ENCODE data around the gene PDLIM7. TPM values are rescaled to one million over a fixed set of nuclear protein-coding genes. Genes with fewer than 3 reads are reported as not detected.

PDLIM7 gene
- total and polyA plus RNA-seq, 2 experiments from 2014 or later = 165 to 537 TPM

GRCh38 chr5:177475563-177476427 is 21.6 kb downstream of the PDLIM7 start:
- Histone ChIP-seq H3K36me3 (peaks cover 3% of the 10 kb centered on the region), H3K4me3 (no peak overlapping the region), H3K27ac (no peak overlapping the region), H3K27me3 (no peaks in the 10 kb centered on the region), H3K4me1 (ENCODE audit: low read depth) (peaks cover 17% of the 10 kb centered on the region), H3K9me3 (ENCODE audit: low read depth) (no peaks in the 10 kb centered on the region)
- DNase-seq (ENCODE audit: low read depth in 1 of 2, low spot score in 1 of 2) = no peak
- TF ChIP-seq, protein P1, sequence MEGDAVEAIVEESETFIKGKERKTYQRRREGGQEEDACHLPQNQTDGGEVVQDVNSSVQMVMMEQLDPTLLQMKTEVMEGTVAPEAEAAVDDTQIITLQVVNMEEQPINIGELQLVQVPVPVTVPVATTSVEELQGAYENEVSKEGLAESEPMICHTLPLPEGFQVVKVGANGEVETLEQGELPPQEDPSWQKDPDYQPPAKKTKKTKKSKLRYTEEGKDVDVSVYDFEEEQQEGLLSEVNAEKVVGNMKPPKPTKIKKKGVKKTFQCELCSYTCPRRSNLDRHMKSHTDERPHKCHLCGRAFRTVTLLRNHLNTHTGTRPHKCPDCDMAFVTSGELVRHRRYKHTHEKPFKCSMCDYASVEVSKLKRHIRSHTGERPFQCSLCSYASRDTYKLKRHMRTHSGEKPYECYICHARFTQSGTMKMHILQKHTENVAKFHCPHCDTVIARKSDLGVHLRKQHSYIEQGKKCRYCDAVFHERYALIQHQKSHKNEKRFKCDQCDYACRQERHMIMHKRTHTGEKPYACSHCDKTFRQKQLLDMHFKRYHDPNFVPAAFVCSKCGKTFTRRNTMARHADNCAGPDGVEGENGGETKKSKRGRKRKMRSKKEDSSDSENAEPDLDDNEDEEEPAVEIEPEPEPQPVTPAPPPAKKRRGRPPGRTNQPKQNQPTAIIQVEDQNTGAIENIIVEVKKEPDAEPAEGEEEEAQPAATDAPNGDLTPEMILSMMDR (IDR thresholded peaks at IDR 0.05; ENCODE audit: low read depth, low read length) = no peak

DNA sequence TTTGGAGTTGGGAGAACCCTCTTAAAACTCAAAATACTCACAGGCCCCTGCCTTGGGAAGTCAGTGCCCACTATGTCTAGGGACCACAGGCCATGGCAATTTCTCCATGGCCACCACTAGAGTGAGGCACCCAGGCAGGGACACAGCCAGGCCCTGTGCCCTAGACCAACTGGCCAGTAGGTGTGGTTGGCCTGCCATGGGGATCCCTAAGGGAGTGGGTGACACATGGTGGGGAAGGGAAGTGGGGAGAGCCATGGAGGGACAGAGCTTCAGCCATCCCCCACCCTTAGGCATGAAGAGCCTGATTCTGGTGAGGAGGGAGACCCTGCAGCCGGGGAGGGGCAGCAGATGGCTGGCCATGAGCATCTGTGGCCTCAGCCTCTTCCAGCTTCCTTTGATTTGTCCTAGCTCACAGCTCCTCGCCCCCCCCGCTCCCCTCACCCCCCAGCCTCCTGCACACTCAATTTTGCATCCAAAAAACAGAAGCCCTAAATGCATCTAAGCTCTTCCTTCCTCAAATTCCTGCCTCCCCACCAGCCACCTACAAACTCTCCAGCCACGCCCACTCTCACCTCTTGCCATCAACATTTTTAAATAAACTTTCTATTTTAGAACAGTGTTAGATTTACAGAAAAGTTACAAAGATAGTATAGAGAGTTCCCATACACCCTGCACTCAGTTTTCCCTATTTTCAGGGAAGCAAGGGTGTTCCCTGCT is 22.4 kb downstream of the PDLIM7 start:
- Histone ChIP-seq H3K36me3 (peaks cover 3% of the 10 kb centered on the region), H3K4me1 (ENCODE audit: low read depth) (peaks cover 15% of the 10 kb centered on the region), H3K27ac (no peak overlapping the region), H3K9me3 (ENCODE audit: low read depth) (no peaks in the 10 kb centered on the region), H3K27me3 (no peaks in the 10 kb centered on the region), H3K4me3 (no peak overlapping the region)
- DNase-seq (ENCODE audit: low read depth in 1 of 2, low spot score in 1 of 2) = no peak
- TF ChIP-seq, protein P1 (IDR thresholded peaks at IDR 0.05; ENCODE audit: low read depth, low read length) = no peak

DNA sequence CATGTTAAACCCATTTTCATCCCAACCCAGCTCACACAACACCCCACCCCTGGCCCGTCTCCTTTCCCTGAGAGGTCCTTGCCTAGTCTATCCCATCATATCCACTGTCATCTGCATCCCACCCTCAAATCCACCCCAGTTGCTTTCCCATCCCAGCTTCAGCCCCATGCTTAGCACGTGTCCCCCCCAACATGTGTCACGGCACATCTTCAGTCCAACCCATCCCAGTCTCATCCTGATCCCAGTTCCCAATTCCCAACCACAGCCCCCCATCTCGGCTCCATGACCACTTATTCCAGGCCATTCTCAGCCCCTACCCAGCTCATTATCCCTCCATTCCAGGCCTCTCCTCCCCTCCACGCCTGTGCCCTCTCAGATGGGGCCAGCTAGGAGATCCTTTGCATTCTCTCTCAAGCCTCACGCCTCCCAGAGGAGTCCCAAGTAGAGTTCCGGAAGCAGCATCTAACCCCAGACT is 23.4 kb downstream of the PDLIM7 start:
- Histone ChIP-seq H3K27me3 (no peaks in the 10 kb centered on the region), H3K4me3 (no peak overlapping the region), H3K27ac (no peak overlapping the region), H3K4me1 (ENCODE audit: low read depth) (peaks cover 9% of the 10 kb centered on the region), H3K9me3 (ENCODE audit: low read depth) (no peaks in the 10 kb centered on the region), H3K36me3 (peaks cover 3% of the 10 kb centered on the region)
- TF ChIP-seq, protein P1 (IDR thresholded peaks at IDR 0.05; ENCODE audit: low read depth, low read length) = no peak
- no peak for DNase-seq (ENCODE audit: low read depth in 1 of 2, low spot score in 1 of 2)

DNA sequence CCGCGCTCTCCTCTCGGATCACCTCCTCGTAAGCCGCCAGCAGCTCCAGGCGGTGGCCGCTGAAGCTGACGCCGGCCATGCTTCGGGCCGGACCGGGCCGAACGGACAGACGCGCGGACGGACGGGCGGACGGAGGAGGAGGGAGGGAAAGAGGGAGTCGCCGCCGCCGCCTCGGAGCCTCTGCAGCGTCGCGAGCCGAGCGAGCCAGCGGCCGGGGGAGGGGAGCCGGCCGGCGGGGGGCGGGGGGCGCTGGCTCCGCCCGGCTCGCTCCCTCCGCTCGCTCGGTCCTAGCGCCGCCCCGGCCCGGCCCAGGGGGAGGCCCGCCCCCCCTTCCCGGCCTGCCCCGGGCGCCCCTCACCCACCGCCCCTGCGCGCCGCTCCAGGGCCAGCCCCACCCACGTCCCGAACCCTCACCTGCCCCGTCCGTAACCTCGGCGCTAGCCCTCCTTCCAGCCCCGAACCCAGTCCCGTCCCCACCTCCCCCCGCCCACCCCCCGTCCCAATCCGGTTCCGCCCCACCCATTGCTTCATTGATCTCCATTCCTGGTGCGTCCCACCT is 23.9 kb downstream of the PDLIM7 start, which contains the start of gene DBN1:
Gene DBN1 (minus strand): TSS at position 192 of the 559 bp plus-strand sequence. CDS start 113 bp downstream, at position 79.
- Histone ChIP-seq H3K36me3 (peaks cover 3% of the 10 kb centered on the region), H3K4me1 (ENCODE audit: low read depth) (peaks cover 9% of the 10 kb centered on the region), H3K9me3 (ENCODE audit: low read depth) (no peaks in the 10 kb centered on the region), H3K4me3 (peak within 1 kb of the TSS; percentile 100), H3K27ac (peak within 1 kb of the TSS; percentile 98), H3K27me3 (no peaks in the 10 kb centered on the region)
- TF ChIP-seq, protein P1 (IDR thresholded peaks at IDR 0.05; ENCODE audit: low read depth, low read length) = no peak
- peak; percentile 72 to 86 for DNase-seq (ENCODE audit: low read depth in 1 of 2, low spot score in 1 of 2)
